BLaER1 (cell line): ENCODE data around the gene RTN3.

Experiments
- H3K27ac ChIP-seq: shearing (Covaris generic); formaldehyde crosslinking; 2 replicates; pipeline ENCODE4 v1.8.1; 2022
- H3K27me3 ChIP-seq: shearing (Covaris generic); formaldehyde crosslinking; 2 replicates; pipeline ENCODE4 v1.8.1; 2022
- H3K36me3 ChIP-seq: shearing (Covaris generic); formaldehyde crosslinking; 2 replicates; pipeline ENCODE4 v1.8.1; 2022
- H3K4me1 ChIP-seq: shearing (Covaris generic); formaldehyde crosslinking; 2 replicates; pipeline ENCODE4 v1.8.1; 2022
- H3K4me2 ChIP-seq: shearing (Covaris generic); formaldehyde crosslinking; 2 replicates; pipeline ENCODE4 v1.8.1; 2022
- H3K4me3 ChIP-seq: shearing (Covaris generic); formaldehyde crosslinking; 2 replicates; pipeline ENCODE4 v1.8.1; 2022
- H3K9ac ChIP-seq: shearing (Covaris generic); formaldehyde crosslinking; 2 replicates; pipeline ENCODE4 v1.8.1; 2022
- H3K9me3 ChIP-seq: shearing (Covaris generic); formaldehyde crosslinking; 2 replicates; pipeline ENCODE4 v1.8.1; 2022
- H4K20me1 ChIP-seq: shearing (Covaris generic); formaldehyde crosslinking; 2 replicates; pipeline ENCODE4 v1.8.1; 2022
- Cebpa-rat ChIP-seq: shearing (Covaris generic); IDR thresholded peaks from 2 replicates; pipeline ENCODE4 v1.8.1; 2022

The RTN3 gene

GRCh38 chr11:63804259-63804658 lies 123.0 kb downstream of the RTN3 start:
- Histone ChIP-seq H3K9ac (no peak overlapping the region), H3K36me3 (no peaks in the 10 kb centered on the region), H3K4me3 (no peak overlapping the region), H4K20me1 (no peaks in the 10 kb centered on the region), H3K4me1 (no peaks in the 10 kb centered on the region), H3K9me3 (no peaks in the 10 kb centered on the region), H3K27me3 (no peaks in the 10 kb centered on the region), H3K27ac (no peak overlapping the region), H3K4me2 (no peak overlapping the region)
- no peak for TF ChIP-seq Cebpa-rat

GRCh38 chr11:63805844-63806415 lies 124.6 kb downstream of the RTN3 start:
- Histone ChIP-seq H3K4me2 (no peak overlapping the region), H3K9ac (no peak overlapping the region), H3K27ac (no peak overlapping the region), H3K36me3 (no peaks in the 10 kb centered on the region), H3K4me1 (no peaks in the 10 kb centered on the region), H4K20me1 (no peaks in the 10 kb centered on the region), H3K9me3 (no peaks in the 10 kb centered on the region), H3K27me3 (no peaks in the 10 kb centered on the region), H3K4me3 (no peak overlapping the region)
- no peak for TF ChIP-seq Cebpa-rat
